GM19043 (cell line): Measurements from ENCODE around the gene NBL1.

Experiments
- ATAC-seq: cut with Tn5 transposase; IDR thresholded peaks from one replicate; pipeline ENCODE4 v1.9.1; 2021; ENCODE audit warnings: low read depth; ENCODE audit not compliant: unreplicated experiment

Gene NBL1

GRCh38 chr1:19643602-19644394, at the start of gene NBL1:
NBL1 (plus strand) TSS chr1:19644311; CDS start chr1:19655031, 10,720 bp downstream.
- ATAC-seq, result no peak

GRCh38 chr1:19596065-19596713, 47.9 kb upstream of the NBL1 start:
- no peak for ATAC-seq

GRCh38 chr1:19596714-19597495, 47.2 kb upstream of the NBL1 start:
- peak; percentile 83 for ATAC-seq

- ATAC-seq, result no peak
Observed at GRCh38 chr1:19597496-19598309, 46.4 kb upstream of the NBL1 start.

- no peak for ATAC-seq
Observed at GRCh38 chr1:19599810-19600209, 44.3 kb upstream of the NBL1 start.

GRCh38 chr1:19602486-19602885, 41.6 kb upstream of the NBL1 start:
- no peak for ATAC-seq

GRCh38 chr1:19605967-19606366, 38.1 kb upstream of the NBL1 start:
- no peak for ATAC-seq

GRCh38 chr1:19606817-19607642, 37.1 kb upstream of the NBL1 start:
- no peak for ATAC-seq

- no peak for ATAC-seq
Observed at GRCh38 chr1:19608232-19608631, 35.9 kb upstream of the NBL1 start.

- no peak for ATAC-seq
Observed at GRCh38 chr1:19610282-19610981, 33.7 kb upstream of the NBL1 start.

- no peak for ATAC-seq
Observed at GRCh38 chr1:19612530-19612929, 31.6 kb upstream of the NBL1 start.

GRCh38 chr1:19613171-19613703, 30.9 kb upstream of the NBL1 start:
- no peak for ATAC-seq

GRCh38 chr1:19615438-19615837, 28.7 kb upstream of the NBL1 start:
- ATAC-seq, result no peak

- no peak for ATAC-seq
Observed at GRCh38 chr1:19616489-19616888, 27.6 kb upstream of the NBL1 start.

- ATAC-seq, result no peak
Observed at GRCh38 chr1:19617376-19617775, 26.7 kb upstream of the NBL1 start.

GRCh38 chr1:19618428-19618827, 25.7 kb upstream of the NBL1 start:
- no peak for ATAC-seq

- no peak for ATAC-seq
Observed at GRCh38 chr1:19619697-19620384, 24.3 kb upstream of the NBL1 start.

- no peak for ATAC-seq
Observed at GRCh38 chr1:19620786-19621185, 23.3 kb upstream of the NBL1 start.
